ENCODE data around the gene CHEK1.

The CHEK1 gene

DNA sequence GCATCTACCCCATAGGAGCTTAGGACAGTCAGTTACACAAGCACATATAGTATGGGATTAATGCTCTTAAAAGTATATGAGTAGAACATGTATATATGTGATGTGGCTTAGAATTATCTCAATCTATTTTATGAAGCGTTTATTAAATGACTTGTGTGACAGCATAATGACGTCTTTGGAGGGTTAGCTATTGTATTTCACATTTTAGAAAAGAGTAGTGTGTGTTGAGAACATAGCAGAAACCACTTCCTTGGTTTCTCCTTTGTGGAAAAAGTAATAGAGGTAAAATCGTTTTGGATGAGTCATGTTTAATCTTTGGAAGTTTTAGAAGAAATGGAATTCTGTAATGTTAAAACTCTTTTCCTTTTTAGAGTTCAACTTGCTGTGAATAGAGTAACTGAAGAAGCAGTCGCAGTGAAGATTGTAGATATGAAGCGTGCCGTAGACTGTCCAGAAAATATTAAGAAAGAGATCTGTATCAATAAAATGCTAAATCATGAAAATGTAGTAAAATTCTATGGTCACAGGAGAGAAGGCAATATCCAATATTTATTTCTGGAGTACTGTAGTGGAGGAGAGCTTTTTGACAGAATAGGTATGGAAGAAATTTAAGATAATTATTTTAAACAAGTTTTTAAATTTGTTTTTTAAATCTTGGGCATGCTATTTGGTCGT is 2.4 kb downstream of the CHEK1 start:
- DNase-seq: no peak

DNA sequence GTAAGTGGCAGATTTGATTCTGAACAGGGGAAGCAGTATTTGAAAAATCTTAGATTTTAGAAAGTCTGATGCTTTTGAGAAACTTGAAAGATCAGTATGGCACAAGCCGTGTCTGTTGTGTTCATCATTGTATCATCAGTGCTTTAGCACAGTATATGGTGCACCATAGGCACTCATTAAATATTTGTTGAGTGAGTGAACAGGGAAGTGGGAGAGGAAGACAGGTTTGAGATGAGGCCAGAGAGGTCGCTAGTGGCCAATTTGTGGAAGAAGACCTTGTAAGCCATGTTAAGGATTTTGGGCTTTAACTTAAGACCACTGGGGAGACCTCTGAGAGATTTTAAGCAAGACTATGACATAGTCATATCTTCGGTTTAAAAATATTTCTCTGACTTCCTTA is 12.9 kb downstream of the CHEK1 start:
- DNase-seq: no peak

DNA sequence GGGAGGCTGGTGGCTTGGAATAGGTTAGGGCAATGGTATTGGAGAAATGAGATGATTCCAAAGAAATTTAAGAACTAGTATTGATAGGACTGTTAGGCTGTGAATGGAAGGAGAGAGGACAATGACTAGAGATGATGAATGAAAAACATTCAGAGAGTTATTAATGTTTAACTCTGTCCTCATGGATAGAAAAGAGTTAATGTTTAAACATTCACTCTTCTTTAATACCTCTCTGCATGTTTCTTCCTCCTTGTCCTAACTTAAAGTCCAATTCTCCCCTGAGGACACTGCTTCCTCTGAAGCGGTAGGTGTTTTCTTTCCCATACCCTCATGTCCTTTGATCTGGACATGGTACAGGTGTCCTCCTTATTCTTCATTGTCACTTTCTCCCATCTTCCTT is 13.4 kb downstream of the CHEK1 start:
- DNase-seq: no peak

DNA sequence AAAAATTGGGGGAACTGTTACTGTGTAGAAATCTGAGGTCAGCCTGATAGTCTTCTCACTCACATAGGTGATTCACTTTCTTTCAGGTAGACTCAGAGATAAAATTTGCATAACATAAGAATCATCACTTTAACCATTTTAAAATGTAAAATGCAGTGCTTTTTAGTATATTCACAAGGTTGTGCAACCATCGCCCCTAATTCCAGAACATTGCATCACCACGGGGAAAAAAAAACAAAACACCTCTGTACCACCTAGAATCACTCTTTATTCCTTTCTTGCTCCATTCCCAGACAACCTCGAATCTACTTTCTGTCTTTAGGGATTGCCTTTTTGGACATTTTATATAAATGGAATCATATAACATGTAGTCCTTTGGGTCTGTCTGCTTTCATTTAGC is 20.9 kb downstream of the CHEK1 start:
- no peak for DNase-seq

DNA sequence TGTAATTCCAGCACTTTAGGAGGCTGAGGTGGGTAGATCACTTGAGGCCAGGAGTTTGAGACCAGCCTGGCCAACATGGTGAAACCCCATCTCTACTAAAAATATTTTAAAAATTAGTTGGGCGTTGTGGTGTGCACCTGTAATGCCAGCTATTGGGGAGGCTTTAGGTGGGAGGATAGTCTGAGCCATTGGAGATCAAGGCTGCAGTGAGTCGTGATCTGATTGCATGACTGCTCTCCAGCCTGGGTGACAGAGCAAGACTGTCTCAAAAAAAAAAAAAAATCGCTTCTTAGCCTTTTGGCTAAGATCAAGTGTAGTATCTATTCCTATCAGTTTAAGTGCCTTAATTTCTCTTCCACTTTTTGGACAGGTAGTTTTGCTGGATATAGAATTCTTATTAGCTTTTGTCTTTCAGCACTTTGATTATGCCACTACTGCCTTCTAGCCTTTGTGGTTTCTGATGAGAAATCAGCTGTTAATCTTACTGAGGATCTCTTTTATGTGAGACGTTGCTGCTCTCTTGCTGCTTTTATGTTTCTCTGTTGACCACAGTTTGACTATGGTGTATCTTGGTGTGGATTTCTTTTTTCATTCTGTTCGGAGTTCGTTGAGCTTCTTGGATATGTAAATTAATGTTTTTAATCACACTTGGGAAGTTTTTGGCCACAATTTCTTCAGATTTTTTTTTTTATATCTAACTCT is 24.7 kb downstream of the CHEK1 start:
- no peak for DNase-seq

DNA sequence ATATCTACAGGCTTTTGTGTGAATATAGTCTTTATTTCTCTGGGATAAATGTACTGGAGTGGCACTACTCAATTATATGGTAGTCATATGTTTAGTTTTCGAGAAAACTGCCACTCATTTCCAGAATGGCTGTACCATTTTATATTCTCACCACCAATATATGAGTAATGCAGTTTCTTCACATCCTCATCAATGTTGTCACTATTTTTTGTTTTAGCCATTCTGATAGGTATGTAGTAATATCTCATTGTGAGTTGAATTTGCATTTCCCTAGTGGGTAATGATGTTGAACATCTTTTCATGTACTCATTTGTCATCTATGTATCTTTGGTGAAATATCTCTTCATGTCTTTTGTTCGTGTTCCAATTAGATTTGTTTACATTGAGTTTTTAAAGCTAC is 37.7 kb downstream of the CHEK1 start:
- no peak for DNase-seq

DNA sequence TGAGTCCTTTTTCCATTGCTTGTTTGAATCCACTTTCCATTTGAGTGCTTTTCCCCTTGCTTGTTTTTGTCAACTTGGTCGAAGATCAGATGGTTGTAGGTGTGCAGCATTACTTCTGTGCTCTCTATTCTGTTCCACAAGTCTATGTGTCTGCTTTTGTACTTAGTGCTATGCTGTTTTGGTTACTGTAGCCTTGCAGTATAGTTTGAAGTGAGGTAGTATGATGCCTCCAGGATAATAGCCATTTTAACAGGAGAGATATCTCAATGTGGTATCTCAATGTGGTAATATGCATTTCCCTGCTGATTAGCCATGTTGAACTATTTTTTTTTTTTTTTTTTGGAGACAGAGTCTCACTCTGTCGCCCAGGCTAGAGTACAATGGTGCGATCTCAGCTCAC is 38.9 kb downstream of the CHEK1 start:
- no peak for DNase-seq

DNA sequence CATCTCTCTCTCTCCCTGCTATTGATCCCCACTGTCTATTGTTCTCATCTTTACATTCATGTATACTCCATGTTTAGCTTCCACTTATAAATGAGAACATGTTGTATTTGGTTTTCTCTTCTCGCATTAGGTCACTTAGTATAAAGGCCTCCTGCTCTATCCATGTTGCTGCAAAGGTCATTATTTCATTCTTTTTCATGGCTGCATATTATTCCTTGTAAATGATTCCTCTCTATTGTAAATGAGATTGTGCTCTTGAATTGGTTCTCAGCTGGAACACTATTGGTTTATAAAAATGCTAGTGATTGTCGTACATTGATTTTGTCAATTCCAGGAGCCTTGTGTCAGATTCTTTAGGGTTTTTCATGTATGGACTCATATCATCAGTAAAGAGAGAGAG is 42.2 kb downstream of the CHEK1 start:
- no peak for DNase-seq

DNA sequence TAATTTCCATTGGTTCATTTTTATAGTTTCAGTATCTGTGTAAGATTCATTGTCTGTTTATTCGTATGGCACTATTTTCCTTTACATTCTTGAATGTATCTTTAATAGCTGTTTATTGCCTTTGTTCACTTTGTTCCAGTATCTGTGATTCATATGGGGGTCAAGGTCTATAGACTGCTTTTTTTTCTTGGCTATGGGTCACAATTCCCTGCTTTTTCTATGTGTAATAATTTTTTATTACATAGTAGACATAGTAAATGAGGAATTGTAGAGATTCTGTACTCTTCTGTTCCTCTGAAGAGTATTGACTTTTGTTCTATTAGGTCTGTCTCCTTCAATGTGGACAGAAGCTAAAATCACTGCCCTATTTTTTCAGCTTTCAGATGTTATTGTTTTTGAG is 45.2 kb downstream of the CHEK1 start:
- DNase-seq: no peak

DNA sequence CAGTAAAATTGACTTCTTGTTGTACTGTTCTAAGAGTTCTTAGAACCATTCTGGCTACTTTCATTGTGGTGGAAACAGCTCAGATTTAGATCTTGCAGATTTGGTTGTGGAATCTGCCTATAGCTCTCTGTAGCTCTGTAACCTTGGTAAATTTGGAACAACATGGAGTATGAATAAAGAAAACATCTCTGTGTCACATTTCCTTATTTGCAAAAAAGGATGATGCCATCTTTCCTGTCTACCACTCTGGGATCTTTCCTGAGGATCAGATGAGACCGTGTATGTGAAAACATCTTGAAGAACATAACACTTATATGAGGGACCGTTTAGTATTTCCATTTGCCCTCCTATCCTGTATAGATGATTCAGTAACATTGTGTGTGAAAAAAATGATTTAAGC is 46.6 kb downstream of the CHEK1 start:
- no peak for DNase-seq

DNA sequence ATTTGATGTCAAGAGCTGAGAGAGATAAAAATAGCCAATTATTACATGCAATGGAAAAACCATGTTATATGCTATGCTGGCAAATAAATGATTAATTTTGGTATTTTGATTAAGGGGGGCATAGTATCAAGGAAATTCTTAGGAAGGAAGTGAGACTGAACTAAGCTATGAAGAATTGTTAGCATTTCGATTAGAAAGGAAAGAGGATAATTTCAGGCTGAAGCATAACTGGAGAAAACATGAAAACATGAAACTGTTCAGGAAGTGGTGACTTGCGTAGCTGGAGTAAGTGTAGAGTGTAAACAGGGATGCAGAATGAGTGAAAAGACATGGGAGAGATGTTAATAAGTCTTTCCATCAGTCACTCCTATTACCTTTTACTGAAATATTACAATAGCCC is 49.2 kb downstream of the CHEK1 start:
- DNase-seq: no peak

DNA sequence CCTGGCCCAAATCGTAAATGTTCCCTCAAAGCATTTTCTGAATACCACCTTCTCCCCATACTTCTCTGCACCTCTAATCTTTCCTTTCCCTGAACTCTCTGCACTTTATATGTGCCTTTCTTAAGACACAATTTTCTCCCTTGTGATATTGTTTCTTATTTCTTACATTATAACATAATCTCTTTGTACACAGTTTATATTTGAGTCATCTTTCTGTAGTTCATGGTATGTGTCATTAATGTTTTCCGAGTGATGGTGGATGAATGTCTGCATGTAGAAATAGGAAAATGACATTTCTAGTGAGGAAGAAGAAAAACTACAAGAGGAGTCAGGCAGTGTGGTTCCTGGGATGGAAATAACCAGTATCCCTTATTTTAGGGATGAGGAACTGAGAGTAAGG is 50.2 kb downstream of the CHEK1 start:
- DNase-seq: no peak

DNA sequence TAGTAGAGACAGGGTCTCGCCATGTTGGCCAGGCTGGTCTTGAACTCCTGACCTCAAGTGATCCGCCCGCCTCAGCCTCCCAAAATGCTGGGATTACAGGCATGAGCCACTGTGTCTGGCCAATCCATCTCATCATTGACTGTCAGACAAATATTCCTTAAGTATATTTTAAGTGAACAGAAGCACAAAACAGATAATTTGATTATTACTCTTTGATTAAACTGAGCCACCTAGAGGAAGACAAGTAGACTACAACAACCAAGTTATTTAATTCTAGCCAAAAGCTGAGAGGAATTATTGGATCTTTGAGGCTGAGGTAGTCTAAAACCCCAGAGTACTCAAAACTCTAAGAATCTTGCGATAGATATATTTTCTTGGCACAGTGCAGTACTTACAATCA is 54.4 kb downstream of the CHEK1 start:
- no peak for DNase-seq

DNA sequence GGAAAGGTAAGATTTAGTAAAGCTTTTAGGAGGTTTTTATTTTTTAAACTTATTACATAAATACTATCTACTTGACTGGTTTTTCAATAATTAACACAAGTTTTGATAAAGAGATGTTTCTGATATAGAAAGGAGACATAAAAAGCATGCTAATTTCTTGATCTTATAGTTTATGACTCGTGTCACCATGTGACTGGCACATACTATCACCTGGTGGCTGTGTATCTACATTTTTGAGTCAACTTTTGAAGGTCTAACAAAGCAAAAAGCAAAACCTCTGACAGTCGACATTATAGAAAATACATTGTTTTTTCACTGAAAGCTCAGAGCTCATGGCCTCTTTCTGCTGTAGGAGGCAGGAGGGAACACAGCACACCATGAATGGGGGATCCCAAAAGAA is 54.9 kb downstream of the CHEK1 start:
- no peak for DNase-seq

DNA sequence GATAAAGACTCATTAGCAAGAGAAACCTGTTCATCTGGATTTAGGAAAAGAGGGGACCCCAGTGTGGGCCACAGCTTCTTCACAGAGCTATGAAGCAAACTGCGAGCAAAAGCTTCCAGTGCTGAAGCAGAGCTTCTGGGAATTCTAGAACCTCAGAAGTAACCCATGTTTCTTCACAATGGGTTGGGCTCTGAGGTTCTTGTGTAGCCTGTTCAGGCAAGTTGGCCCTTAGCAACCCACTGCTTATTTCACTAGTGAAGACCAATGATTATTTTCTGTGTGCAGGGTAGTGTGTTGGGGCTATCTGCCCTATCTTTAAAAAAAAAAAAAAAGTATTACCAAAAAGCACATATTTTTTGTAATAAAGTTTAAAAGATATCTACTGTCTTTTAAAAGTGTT is 55.8 kb downstream of the CHEK1 start, which contains the start of gene ACRV1:
ACRV1 (minus strand) TSS at position 101 of the 400 bp plus-strand sequence; CDS start at position 34, 67 bp downstream.
- DNase-seq: no peak

DNA sequence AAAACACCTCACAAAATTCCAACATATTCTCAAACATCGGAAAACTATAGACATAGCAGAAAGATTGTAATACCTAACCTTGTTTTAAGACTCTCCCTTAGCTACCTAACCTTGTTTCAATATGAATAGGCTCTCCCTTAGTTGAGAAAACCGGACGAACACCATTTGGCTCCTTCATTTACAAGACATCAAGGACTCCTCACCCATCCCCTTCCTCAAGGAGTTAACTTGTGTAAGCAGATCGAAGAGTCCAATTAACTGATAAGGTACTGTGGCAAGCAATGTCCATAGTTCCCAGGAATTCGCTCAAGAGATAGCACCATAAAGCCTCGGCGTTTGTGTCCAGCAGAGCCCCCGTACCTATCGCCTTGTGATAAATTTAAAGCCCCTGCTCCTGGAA is 60.3 kb downstream of the CHEK1 start:
- no peak for DNase-seq

DNA sequence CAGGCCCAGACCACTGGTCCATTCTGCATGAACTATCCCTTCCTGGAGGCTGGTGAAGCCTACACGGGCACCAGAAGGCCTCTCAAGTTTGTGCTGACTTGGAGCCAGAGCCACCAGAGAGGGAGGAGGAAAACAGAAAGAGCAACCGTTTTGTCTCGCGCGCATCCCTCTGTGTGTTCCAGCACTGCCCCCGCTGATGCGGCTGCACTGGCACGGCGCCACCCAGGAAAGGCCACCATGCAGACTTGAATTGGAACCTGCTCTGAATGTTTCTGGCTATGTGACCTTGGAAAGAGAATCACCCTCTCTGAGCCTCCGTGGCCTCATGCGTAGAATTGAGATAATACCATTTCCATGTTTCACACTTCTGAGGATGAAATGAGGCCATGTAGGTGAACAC is 63.1 kb downstream of the CHEK1 start:
- no peak for DNase-seq

DNA sequence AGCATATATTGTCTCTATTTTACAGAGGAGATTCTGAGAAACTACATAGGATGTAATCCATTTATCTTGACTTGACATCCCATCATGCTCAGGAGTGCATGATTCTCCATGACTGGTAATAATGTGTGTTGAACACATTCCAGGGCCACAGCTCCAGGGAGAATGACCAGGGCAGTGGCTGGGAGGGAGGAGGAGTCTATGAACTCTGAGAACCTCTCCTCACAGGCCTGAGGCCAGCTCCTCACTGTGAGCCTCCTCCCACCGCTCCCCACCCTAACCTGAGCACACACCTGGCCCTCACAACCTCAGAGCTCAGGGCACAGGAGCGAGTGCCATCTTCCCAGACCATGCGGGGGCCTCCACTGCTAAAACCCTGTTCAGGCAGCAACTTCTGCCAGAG is 63.7 kb downstream of the CHEK1 start:
- no peak for DNase-seq

DNA sequence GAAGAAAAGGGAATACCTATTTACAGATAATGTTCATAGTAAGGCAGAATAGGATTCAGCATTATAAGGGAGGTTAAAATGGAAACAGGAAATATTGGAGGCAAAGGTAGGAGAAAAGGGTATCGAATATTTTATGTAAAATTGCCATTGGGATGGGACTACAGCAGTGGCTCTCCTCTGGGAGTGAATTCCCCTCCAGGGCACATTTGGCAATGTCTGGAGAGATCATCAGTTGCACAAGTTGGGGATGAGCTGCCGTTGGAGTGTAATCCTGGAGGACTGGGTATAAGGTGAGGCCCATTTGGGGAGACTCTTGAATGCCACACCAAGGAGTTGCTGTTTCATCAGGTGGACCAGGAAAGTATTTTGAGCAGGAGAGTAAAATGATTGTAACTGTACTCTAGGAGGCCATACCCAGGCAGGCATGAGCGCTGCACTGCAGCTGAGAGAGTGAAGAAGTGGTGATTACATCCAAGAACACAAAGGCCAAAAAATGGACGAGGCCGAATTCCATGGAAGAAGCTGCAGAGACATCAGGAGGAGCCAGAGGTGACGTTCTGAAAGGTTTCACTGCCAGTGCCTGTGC is 64.4 kb downstream of the CHEK1 start:
- DNase-seq: no peak

DNA sequence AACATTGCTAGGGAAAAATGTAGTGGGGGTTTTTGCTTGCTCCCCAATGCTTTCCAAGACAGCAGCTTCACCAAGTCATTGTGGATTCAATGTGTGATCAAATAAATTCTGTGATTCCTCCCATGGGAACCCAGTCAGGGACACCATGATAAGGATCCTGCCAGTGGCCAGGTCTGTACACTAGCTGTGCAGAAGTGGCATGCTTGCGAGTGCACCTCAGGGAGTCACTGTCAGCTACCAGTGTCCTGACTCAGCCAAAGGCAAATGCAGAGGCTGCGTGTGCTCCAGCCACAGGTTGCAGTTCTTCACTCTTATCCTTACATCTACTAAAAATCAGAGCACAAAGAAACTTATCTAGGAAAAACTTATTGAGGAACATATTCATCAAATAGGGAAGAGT is 65.0 kb downstream of the CHEK1 start:
- DNase-seq: no peak

DNA sequence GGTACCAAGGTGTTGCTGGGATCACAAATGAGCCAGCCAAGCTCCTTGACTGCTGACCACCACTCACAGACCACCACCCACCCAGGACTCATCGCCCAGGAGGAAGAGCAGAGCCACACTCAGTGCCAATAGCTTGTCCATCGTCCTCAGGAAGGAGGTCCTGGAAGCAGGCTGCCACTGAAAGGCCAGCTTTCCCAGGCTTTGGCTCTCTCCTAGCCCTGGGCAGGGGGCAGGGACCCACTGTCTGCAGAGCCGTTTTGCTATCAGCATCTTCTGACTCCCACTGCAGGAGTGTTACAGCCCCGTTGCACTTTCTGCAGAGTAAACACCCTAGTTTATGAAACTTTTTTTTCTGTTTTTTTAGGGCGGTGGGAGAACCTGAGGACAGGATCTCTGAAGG is 67.9 kb downstream of the CHEK1 start:
- no peak for DNase-seq

DNA sequence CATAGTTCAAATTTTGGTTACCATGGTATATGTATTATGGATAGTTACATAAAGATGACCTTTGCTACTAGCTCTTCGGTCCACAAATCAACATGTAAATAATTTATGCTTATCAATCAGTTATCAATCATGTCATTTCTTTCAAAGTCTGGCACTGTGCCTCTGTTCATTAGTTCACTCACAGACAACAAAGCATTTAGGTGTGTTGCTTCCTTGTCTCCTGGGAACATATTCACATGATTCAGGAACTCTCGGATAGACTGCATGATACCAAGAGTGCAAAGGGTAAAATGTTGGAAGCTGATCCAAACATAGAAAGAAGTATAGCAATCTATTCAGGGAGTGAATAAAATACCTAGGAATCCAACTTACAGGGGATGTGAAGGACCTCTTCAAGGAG is 70.0 kb downstream of the CHEK1 start:
- no peak for DNase-seq

DNA sequence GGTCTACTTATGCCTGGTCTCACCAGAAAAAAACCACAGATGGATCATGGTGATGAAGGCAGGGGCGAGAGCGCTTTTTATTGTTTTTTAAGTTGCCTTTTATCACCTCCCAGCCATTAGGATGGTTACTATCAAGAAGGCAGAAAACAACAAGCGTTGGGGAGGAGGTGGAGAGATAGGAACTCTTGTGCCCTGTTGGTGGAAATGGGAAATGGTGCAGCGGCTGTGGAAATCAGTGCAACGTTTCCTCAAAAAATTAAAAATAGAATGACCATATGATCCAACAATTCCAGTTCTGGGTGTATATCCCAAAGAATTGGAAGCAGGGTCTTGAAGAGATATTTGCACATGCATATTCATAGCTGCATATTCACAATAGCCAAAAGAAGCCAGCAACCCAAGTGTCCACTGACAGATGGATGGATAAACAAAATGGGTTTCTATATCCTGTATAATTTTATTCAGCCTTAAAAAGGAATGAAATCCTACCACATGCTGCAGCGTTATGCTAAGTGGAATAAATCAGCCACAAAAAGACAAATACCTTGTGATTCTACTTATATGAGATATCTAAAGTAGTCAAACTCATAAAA is 76.2 kb downstream of the CHEK1 start:
- DNase-seq: no peak

Data from DMS79 (cell line).